ENCODE measurements around the gene COPRS. TPM values are rescaled to one million over a fixed set of nuclear protein-coding genes. Genes with fewer than 3 reads are reported as not detected.

COPRS gene
- total RNA-seq, 1 experiment from 2014 or later: 52.4 TPM

- H3K4me2 ChIP-seq (ENCODE audit: low read length): no peak overlapping the region
- no peaks in the 10 kb centered on the region for H3K27me3 ChIP-seq (ENCODE audit: insufficient read depth, low read length)
- no peaks in the 10 kb centered on the region for H3K9me3 ChIP-seq (ENCODE audit: control insufficient read depth in 1 of 2, insufficient read depth in 1 of 2, low read depth in 1 of 2, low read length in 2 of 2)
- H3K36me3 ChIP-seq (ENCODE audit: control insufficient read depth in 1 of 2, insufficient read depth in 2 of 2, low read length in 2 of 2): no peaks in the 10 kb centered on the region
- DNase-seq (ENCODE audit: low read depth, low spot score) (no peak), ATAC-seq (no peak)
- BruUV-seq (replicated peaks): no TSS peak
- H3K9me2 ChIP-seq (ENCODE audit: insufficient read depth): no peaks in the 10 kb centered on the region
- ChIA-PET CTCF (no interaction called here), POLR2A (no interaction called here), RAD21 (ENCODE audit: low non-redundant PET in 1 of 2, low total read pairs in 2 of 2, uncharacterized antibody in 2 of 2, unreplicated experiment in 2 of 2) (no interaction called here)
- H2AFZ ChIP-seq (ENCODE audit: low read depth, low read length, poor library complexity, severe bottlenecking): no peak overlapping the region
- no peak overlapping the region for H3K27ac ChIP-seq (ENCODE audit: low read depth, low read length)
- no peaks in the 10 kb centered on the region for H3K79me2 ChIP-seq (ENCODE audit: insufficient read depth, low read length)
- H3K4me1 ChIP-seq (ENCODE audit: control insufficient read depth in 1 of 2, insufficient read depth in 2 of 2, low read length in 2 of 2): no peaks in the 10 kb centered on the region
- intact Hi-C loops (cut with micrococcal nuclease): no loop called here
- H4K20me1 ChIP-seq (ENCODE audit: insufficient read depth): no peaks in the 10 kb centered on the region
- TF ChIP-seq ATF3 (IDR thresholded peaks at IDR 0.05) (no peak), ZBTB33 (IDR thresholded peaks at IDR 0.05; ENCODE audit: extremely low read depth, insufficient replicate concordance, low read length) (no peak), SRF (IDR thresholded peaks at IDR 0.05; ENCODE audit: low read depth) (no peak), EZH2phosphoT487 (IDR thresholded peaks at IDR 0.05; ENCODE audit: borderline replicate concordance) (no peak), REST (IDR thresholded peaks at IDR 0.05; ENCODE audit: low read depth) (no peak), YY1 (IDR thresholded peaks at IDR 0.05; ENCODE audit: extremely low read depth, insufficient replicate concordance, low read depth, low read length) (no peak), RAD21 (IDR thresholded peaks at IDR 0.05; ENCODE audit: low read depth) (no peak), ELF1 (IDR thresholded peaks at IDR 0.05; ENCODE audit: borderline replicate concordance, low read depth) (no peak), CEBPB (IDR thresholded peaks at IDR 0.05; ENCODE audit: low read depth) (no peak), EGR1 (IDR thresholded peaks at IDR 0.05; ENCODE audit: low read depth) (no peak), SP1 (IDR thresholded peaks at IDR 0.05; ENCODE audit: low read depth) (no peak), MAX (IDR thresholded peaks at IDR 0.05) (no peak)
- no peak overlapping the region for H3K4me3 ChIP-seq (replicated peaks in 1 of 2; ENCODE audit: low read depth in 1 of 2, low read length in 2 of 2)
- H3K9ac ChIP-seq (ENCODE audit: low read length): no peak overlapping the region
These were observed 26.3 kb downstream of the COPRS start for GRCh38 chr17:31832746-31833145.
